Prostate gland (tissue), 2 donors: ENCODE results near the gene ACAD11.
"Not testable (repeated sequence)": the region's sequence is repeated elsewhere in the genome, so short reads cannot be mapped to it uniquely, and the experiment has no call there.

Source experiments
- CTCF ChIP-seq, 4 experiments: fragments of 200-600 bp in 2 of 4; fragments of 450-650 bp in 2 of 4; sonication (generic) in 2 of 4; IDR thresholded peaks; 1 replicate in 3 of 4; 2 replicates in 1 of 4; pipeline ENCODE4 v1.5.1; 2016 to 2019; ENCODE audit warnings: antibody characterized with exemption in 4 of 4, mild to moderate bottlenecking in 2 of 4, moderate library complexity in 2 of 4
- POLR2A ChIP-seq: fragments of 450-650 bp; IDR thresholded peaks from one replicate; pipeline ENCODE4 v1.6.1; 2016; ENCODE audit warnings: antibody characterized with exemption, mild to moderate bottlenecking

- not testable (repeated sequence) for TF ChIP-seq POLR2A; CTCF (IDR thresholded peaks at IDR 0.05)
These were observed 103.6 kb downstream of the ACAD11 start for GRCh38 chr3:132556036-132556386.
